PC-3 (cell line): Measurements from ENCODE around the gene TUBA3E. TPM values are rescaled to one million over a fixed set of nuclear protein-coding genes. Genes with fewer than 3 reads are reported as not detected.
A peak's percentile ranks its signal among the peaks of the same experiment; 100 is the strongest.
"Not testable (repeated sequence)": the region's sequence is repeated elsewhere in the genome, so short reads cannot be mapped to it uniquely, and the experiment has no call there.

Experiments used
- ATAC-seq: fragments of 200-7000 bp; cut with Tn5 transposase; 2 replicates; pipeline ENCODE4 v1.9.1; 2020; ENCODE audit warnings: mild to moderate bottlenecking, moderate library complexity
- BruUV-seq: library from RNA; stranded (reverse); fragments of 400-500 nt; replicated peaks from 2 replicates; lab custom pipeline; 2021; lab: Mats Ljungman, UMichigan
- CTCF ChIA-PET: fragments of 300-600 bp; sonication (Branson Sonifier 250); formaldehyde crosslinking; loops from one replicate; lab custom pipeline; 2022; ENCODE audit warnings: antibody characterized with exemption; lab: Charles Lee
- POLR2A ChIA-PET: fragments of 300-600 bp; sonication (Branson Sonifier 250); formaldehyde crosslinking; loops from one replicate; lab custom pipeline; 2022; ENCODE audit warnings: antibody characterized with exemption; ENCODE audit not compliant: unreplicated experiment; lab: Charles Lee
- DNase-seq: peaks from one replicate; pipeline ENCODE4 v3.0.0-alpha.2; 2015
- H2AFZ ChIP-seq: fragments of 300-600 bp; sonication (generic); 2 replicates; pipeline ENCODE4 v1.6.0; 2016; ENCODE audit warnings: antibody characterized with exemption, low read length
- H3F3A ChIP-seq: fragments of 300-600 bp; sonication (generic); one replicate; pipeline ENCODE4 v1.6.0; 2017; ENCODE audit warnings: antibody characterized with exemption, low read length, control low read depth, mild to moderate bottlenecking; ENCODE audit not compliant: unreplicated experiment
- H3K27ac ChIP-seq: fragments of 300-600 bp; sonication (generic); 2 replicates; pipeline ENCODE4 v1.5.1; 2016; ENCODE audit warnings: mild to moderate bottlenecking, low read length
- H3K27me3 ChIP-seq: fragments of 300-600 bp; sonication (generic); 2 replicates; pipeline ENCODE4 v1.6.1; 2016; ENCODE audit warnings: low read length, mixed read lengths
- H3K36me3 ChIP-seq: fragments of 300-600 bp; sonication (generic); 2 replicates; pipeline ENCODE4 v1.6.1; 2016; ENCODE audit warnings: low read depth, mixed run types, low read length, mixed read lengths
- H3K4me1 ChIP-seq: fragments of 300-600 bp; sonication (generic); 2 replicates; pipeline ENCODE4 v1.5.1; 2016; ENCODE audit warnings: low read length; ENCODE audit not compliant: insufficient read depth
- H3K4me2 ChIP-seq: fragments of 300-600 bp; sonication (generic); 2 replicates; pipeline ENCODE4 v1.6.0; 2016; ENCODE audit warnings: low read length
- H3K4me3 ChIP-seq: fragments of 300-600 bp; sonication (generic); 2 replicates; pipeline ENCODE4 v1.5.1; 2016; ENCODE audit warnings: mild to moderate bottlenecking, low read length, mixed read lengths
- H3K79me2 ChIP-seq: fragments of 300-600 bp; sonication (generic); 2 replicates; pipeline ENCODE4 v1.6.1; 2017; ENCODE audit warnings: low read length, mixed read lengths
- H3K9ac ChIP-seq: fragments of 300-600 bp; sonication (generic); 2 replicates; pipeline ENCODE4 v1.6.0; 2016; ENCODE audit warnings: mild to moderate bottlenecking, low read length
- H3K9me2 ChIP-seq: fragments of 300-600 bp; sonication (generic); replicated peaks from 2 replicates; pipeline ENCODE4 v1.6.1; 2016; ENCODE audit warnings: mixed run types, low read length, mixed read lengths
- H3K9me3 ChIP-seq: fragments of 300-600 bp; sonication (generic); 2 replicates; pipeline ENCODE4 v1.6.1; 2016; ENCODE audit warnings: low read length, mixed read lengths
- H4K20me1 ChIP-seq: fragments of 300-600 bp; sonication (generic); 2 replicates; pipeline ENCODE4 v1.6.1; 2016; ENCODE audit warnings: low read length, mixed read lengths
- EZH2 ChIP-seq: fragments of 300-600 bp; sonication (generic); IDR thresholded peaks from one replicate; pipeline ENCODE4 v1.6.1; 2017; ENCODE audit warnings: antibody characterized with exemption, mild to moderate bottlenecking, low read length; ENCODE audit not compliant: unreplicated experiment
- EZH2phosphoT487 ChIP-seq: fragments of 300-600 bp; sonication (generic); IDR thresholded peaks from 2 replicates; pipeline ENCODE4 v1.6.1; 2018; ENCODE audit warnings: mild to moderate bottlenecking, antibody characterized with exemption, low read length, borderline replicate concordance
- intact Hi-C: fragments of 100-400 bp; cut with micrococcal nuclease; formaldehyde crosslinking; loops from 2 replicates; pipeline ENCODE4 v1.9.0; 2023
- total RNA-seq: library from RNA; depleted of rRNA; stranded (reverse); fragments of >200 nt; gene quantifications from 2 replicates; pipeline ENCODE4 v1.2.3, GENCODE V29; 2014
- TF ChIP-seq, protein P1 (sequence below): fragments of 300-600 bp; sonication (generic); conservative IDR thresholded peaks from 2 replicates; pipeline ENCODE4 v1.5.1; 2017; ENCODE audit warnings: antibody characterized with exemption, low read depth, mild to moderate bottlenecking, low read length

The TUBA3E gene
- total RNA-seq, 1 experiment from 2014 or later = not detected

DNA sequence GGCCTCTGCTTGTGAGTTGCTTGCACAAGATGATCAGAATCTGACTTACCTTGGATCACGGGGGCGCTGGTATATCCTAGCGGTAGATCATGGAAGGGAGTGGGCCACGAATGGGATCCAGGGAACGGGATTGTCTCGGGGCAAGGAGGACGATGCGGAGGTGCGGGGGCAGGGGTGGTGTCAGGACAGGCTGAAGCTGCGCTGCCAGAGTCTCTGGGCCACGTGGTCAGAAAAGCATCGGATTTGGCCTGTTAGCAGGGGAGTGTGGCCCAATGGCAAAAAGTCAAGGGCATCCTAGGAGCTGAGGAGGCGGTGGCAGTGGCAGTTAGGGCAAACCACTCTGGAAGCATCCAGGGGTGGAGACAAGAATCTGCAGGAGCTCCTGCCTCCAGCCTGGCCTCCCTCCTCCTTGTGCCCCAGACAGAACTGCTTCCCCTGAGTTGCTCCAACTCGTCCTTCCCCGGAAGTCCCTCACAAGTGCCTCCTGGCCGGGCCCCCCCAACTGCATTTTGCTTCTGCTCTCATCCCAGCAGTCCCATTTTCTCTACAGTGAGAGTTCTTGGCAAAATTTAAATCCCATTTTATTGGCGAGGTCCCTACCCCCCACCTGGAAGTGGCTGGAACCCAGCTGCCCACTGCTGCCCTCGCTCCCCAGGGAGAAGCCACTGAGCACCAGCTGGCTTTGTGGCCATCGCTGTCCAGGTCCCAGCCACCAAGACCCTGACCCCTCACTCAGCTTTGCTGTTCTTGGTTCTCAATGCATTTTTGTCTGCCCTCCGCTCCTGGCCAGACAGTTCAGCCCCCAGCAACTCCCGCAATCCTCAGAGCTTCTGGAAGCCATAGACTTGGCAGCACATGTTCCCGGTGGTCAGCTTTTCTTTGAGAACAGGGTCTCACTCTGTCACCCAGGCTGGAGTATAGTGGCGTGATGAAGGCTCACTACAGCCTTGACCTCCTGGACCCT lies 47.8 kb downstream of the TUBA3E start:
- H3K9me2 ChIP-seq = no peaks in the 10 kb centered on the region
- no peaks in the 10 kb centered on the region for H3K9me3 ChIP-seq
- no peaks in the 10 kb centered on the region for H4K20me1 ChIP-seq
- H3K27me3 ChIP-seq = no peaks in the 10 kb centered on the region
- no peaks in the 10 kb centered on the region for H3K79me2 ChIP-seq
- H3K4me3 ChIP-seq = no peak overlapping the region
- no peaks in the 10 kb centered on the region for H3K36me3 ChIP-seq
- no TSS peak for BruUV-seq
- no peak overlapping the region for H2AFZ ChIP-seq
- CTCF ChIA-PET = interaction anchor here (0.6 kb wide), 1 partner anchor 216 kb away, joined by 6 read pairs; no protein-coding TSS in a partner anchor
- no peak overlapping the region for H3K9ac ChIP-seq
- H3K27ac ChIP-seq = no peak overlapping the region
- TF ChIP-seq, protein P1, sequence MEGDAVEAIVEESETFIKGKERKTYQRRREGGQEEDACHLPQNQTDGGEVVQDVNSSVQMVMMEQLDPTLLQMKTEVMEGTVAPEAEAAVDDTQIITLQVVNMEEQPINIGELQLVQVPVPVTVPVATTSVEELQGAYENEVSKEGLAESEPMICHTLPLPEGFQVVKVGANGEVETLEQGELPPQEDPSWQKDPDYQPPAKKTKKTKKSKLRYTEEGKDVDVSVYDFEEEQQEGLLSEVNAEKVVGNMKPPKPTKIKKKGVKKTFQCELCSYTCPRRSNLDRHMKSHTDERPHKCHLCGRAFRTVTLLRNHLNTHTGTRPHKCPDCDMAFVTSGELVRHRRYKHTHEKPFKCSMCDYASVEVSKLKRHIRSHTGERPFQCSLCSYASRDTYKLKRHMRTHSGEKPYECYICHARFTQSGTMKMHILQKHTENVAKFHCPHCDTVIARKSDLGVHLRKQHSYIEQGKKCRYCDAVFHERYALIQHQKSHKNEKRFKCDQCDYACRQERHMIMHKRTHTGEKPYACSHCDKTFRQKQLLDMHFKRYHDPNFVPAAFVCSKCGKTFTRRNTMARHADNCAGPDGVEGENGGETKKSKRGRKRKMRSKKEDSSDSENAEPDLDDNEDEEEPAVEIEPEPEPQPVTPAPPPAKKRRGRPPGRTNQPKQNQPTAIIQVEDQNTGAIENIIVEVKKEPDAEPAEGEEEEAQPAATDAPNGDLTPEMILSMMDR = no peak
- TF ChIP-seq EZH2 = no peak
- no peak for TF ChIP-seq EZH2phosphoT487
- no peak for DNase-seq
- intact Hi-C loops = no loop called here
- POLR2A ChIA-PET = no interaction called here
- no peaks in the 10 kb centered on the region for H3K4me1 ChIP-seq
- H3F3A ChIP-seq = no peaks in the 10 kb centered on the region
- no peak overlapping the region for H3K4me2 ChIP-seq
- no peak for ATAC-seq

DNA sequence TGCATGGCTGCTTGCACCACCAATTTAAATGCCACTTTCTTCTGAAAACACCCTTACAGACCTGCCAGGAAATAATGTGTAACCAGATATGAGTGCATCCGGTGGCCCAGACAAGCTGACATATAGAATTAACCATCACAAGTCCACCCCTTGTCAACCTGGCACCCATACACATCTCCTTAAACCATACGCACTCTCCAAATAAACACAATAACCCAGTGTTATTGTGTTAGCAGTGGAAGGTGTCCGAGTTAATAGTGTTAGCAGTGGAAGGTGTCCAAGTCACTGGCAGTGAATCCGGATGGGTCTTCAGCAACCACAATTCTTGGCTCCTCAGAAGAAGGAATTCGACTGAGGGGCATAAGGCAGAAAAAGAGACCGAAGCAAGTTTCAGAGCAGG lies 49.7 kb downstream of the TUBA3E start:
- BruUV-seq, H3K4me3 ChIP-seq, H4K20me1 ChIP-seq, CTCF ChIA-PET, H3F3A ChIP-seq, intact Hi-C loops, H3K27ac ChIP-seq, H3K79me2 ChIP-seq, ATAC-seq, H3K9me2 ChIP-seq, DNase-seq, H2AFZ ChIP-seq, H3K27me3 ChIP-seq, H3K36me3 ChIP-seq, H3K9ac ChIP-seq, H3K9me3 ChIP-seq, H3K4me2 ChIP-seq, POLR2A ChIA-PET, H3K4me1 ChIP-seq: not testable (repeated sequence)

- H3K79me2 ChIP-seq, H3K9me2 ChIP-seq, H3K36me3 ChIP-seq, H3F3A ChIP-seq, intact Hi-C loops, CTCF ChIA-PET, H3K27me3 ChIP-seq, POLR2A ChIA-PET, H3K4me1 ChIP-seq, H3K9ac ChIP-seq, H3K9me3 ChIP-seq, H3K27ac ChIP-seq, H4K20me1 ChIP-seq, BruUV-seq: not testable (repeated sequence)
- Histone ChIP-seq H2AFZ (peak within 1 kb of the TSS; percentile 85), H3K4me2 (peak within 1 kb of the TSS; percentile 78), H3K4me3 (peak within 1 kb of the TSS; percentile 62)
- peak; percentile 43 for DNase-seq
- peak; percentile 80 for ATAC-seq
Observed at GRCh38 chr2:130145006-130145414, 53.2 kb downstream of the TUBA3E start, which contains the start of gene CCDC74B. Gene CCDC74B (minus strand): TSS chr2:130145112. CDS start chr2:130144996, 116 bp downstream.

GRCh38 chr2:130143266-130144039 lies 54.8 kb downstream of the TUBA3E start:
- intact Hi-C loops, ATAC-seq: not testable (repeated sequence)

GRCh38 chr2:130142396-130143265 lies 55.6 kb downstream of the TUBA3E start:
- H3K36me3 ChIP-seq, H3K4me3 ChIP-seq, H3K27ac ChIP-seq, BruUV-seq, H3K9me3 ChIP-seq, H3K27me3 ChIP-seq, H3K4me1 ChIP-seq, H2AFZ ChIP-seq, POLR2A ChIA-PET, H3K9me2 ChIP-seq, H3K4me2 ChIP-seq, DNase-seq, H3F3A ChIP-seq, H3K9ac ChIP-seq, CTCF ChIA-PET, ATAC-seq, H4K20me1 ChIP-seq, intact Hi-C loops, H3K79me2 ChIP-seq: not testable (repeated sequence)

More at GRCh38 chr2:130143266-130144039, 54.8 kb downstream of the TUBA3E start:
- POLR2A ChIA-PET, H4K20me1 ChIP-seq, CTCF ChIA-PET, H3K27ac ChIP-seq, DNase-seq, H3K9me3 ChIP-seq, H3K9me2 ChIP-seq, H3K4me3 ChIP-seq, H3K9ac ChIP-seq, H2AFZ ChIP-seq, H3F3A ChIP-seq, H3K4me2 ChIP-seq, H3K79me2 ChIP-seq, H3K4me1 ChIP-seq, H3K36me3 ChIP-seq, BruUV-seq, H3K27me3 ChIP-seq: not testable (repeated sequence)
